AG09309 (cell line): ENCODE data around the gene C1RL.

Experiments used
- DNase-seq: peaks from one replicate; pipeline ENCODE4 v3.0.0-alpha.2; 2010; ENCODE audit warnings: low read depth
- H3K4me3 ChIP-seq: 2 replicates; pipeline ENCODE4 v1.5.1; 2011; ENCODE audit warnings: mild to moderate bottlenecking, low read depth, low read length, moderate library complexity; ENCODE audit not compliant: control insufficient read depth
- TF ChIP-seq, protein P1 (sequence below): IDR thresholded peaks from 2 replicates; pipeline ENCODE4 v1.5.1; 2011; ENCODE audit warnings: mild to moderate bottlenecking, low read depth, low read length, inconsistent platforms; ENCODE audit not compliant: insufficient read depth, control insufficient read depth; ENCODE audit errors: missing control alignments

The C1RL gene

DNA sequence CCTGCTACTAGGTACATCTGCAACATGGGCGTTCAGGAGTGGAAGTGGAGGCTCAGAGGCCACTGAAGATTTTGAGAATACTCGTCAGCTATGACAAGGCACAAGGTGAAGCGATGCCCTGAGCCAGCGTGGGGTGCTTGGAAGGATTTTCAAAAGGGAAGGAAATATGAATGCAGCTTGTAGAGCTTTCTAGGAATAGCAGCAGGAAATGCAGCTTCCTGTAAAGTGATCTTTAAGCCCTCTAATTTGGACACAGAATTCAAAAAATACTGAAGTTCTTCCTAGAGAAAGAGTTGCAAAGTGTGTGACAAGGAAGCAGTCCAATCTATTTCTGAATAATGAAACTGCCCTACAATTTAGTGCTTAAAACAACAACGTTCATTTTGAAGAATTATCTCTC, 61.7 kb downstream of the C1RL start:
- no peak for DNase-seq
- no peak overlapping the region for H3K4me3 ChIP-seq
- TF ChIP-seq, protein P1, sequence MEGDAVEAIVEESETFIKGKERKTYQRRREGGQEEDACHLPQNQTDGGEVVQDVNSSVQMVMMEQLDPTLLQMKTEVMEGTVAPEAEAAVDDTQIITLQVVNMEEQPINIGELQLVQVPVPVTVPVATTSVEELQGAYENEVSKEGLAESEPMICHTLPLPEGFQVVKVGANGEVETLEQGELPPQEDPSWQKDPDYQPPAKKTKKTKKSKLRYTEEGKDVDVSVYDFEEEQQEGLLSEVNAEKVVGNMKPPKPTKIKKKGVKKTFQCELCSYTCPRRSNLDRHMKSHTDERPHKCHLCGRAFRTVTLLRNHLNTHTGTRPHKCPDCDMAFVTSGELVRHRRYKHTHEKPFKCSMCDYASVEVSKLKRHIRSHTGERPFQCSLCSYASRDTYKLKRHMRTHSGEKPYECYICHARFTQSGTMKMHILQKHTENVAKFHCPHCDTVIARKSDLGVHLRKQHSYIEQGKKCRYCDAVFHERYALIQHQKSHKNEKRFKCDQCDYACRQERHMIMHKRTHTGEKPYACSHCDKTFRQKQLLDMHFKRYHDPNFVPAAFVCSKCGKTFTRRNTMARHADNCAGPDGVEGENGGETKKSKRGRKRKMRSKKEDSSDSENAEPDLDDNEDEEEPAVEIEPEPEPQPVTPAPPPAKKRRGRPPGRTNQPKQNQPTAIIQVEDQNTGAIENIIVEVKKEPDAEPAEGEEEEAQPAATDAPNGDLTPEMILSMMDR = no peak

GRCh38 chr12:7046383-7047105, 62.5 kb downstream of the C1RL start:
- TF ChIP-seq, protein P1 = no peak
- H3K4me3 ChIP-seq = no peak overlapping the region
- DNase-seq = no peak

DNA sequence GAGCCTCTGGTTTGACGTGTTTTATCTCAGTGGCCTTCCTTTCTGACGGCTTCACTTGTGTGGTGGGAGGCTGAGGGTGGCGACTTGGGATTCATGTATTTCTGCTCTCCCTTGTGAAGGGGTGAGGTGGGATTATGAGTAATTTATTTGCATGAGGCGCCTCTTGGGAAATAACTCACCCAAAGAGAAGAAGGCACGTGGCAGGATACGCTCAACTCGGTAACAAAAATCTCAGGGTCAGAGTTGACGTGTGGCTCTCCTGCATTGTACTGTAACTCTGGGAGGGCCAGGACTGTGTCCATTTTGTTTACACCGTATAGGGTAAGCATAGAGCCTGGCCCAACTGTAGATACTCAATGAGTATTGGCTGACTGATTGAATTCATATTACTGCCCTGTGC, 63.1 kb downstream of the C1RL start:
- no peak for DNase-seq
- H3K4me3 ChIP-seq = no peak overlapping the region
- TF ChIP-seq, protein P1 = no peak
